GM18951 (cell line): ENCODE measurements around the gene CXADR.

Experiments used
- POLR2A ChIP-seq: IDR thresholded peaks from 4 replicates; pipeline ENCODE4 v1.6.1; 2011; ENCODE audit warnings: mild to moderate bottlenecking; ENCODE audit not compliant: insufficient read length, insufficient read depth; ENCODE audit errors: extremely low read depth
- in situ Hi-C: fragments of 300-500 bp; cut with MboI; formaldehyde crosslinking; loops from one replicate; pipeline ENCODE4 v1.12.0; 2022; ENCODE audit warnings: low sequenced_read_pairs, mixed read lengths, inconsistent platforms; ENCODE audit not compliant: unreplicated experiment

Gene CXADR

DNA sequence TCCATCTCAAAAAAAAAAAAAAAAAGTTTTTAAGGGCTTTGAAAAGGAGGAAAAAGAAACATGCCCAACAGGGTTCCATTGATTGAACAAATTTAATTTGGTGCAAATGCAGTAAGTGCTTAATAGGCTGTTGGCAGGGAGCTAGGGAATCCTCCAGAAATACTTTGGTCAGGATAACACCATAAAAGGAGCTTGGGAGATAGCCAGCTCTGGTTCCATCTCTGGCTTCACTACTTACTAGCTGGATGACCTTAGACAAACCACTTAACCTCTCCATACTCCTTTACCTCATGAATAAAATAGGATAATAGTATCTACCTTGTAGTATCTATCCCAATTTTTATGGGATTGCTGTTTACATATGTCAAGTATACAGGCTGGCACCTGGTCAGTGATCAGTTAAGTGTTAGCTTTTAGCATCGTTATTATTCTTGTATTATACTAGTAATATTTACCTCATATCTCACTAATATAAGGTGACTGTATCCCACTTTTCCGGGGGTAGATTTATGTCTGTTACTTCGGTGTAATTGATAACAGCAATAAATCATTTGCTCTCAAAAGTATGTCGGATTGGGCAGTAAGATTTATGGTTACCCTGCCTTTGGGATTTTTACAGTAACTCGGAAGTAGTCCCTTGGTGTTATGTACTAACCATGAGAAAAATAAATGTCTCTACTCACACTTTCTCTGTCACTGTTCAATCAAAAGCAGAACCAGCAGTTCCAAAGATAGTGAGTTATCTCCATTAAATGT, 63.4 kb downstream of the CXADR start:
- TF ChIP-seq POLR2A = no peak
- in situ Hi-C loops = no loop called here

GRCh38 chr21:17577701-17578100, 64.9 kb downstream of the CXADR start:
- TF ChIP-seq POLR2A = no peak
- in situ Hi-C loops = no loop called here

- in situ Hi-C loops = no loop called here
- TF ChIP-seq POLR2A = no peak
These were observed 65.3 kb downstream of the CXADR start for GRCh38 chr21:17578162-17578561.

DNA sequence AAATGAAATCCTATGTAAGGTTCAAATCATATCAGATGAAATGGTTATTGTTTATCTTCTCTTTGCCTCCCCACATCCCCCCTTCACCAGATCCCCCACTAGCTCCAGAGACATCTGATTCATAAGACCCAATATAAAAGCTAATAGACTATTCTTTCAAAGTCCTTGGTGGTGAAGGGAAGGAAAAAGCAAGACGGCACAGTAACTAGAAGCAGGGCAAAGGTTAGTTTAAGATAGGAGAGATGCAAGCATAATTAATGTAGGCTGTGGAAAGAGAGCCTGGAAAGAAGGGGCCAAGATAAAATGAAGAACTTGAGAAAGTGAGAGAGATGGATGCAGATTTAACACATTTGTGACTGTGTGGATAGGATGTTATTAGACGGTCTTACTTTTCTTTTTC, 66.0 kb downstream of the CXADR start:
- in situ Hi-C loops = no loop called here

DNA sequence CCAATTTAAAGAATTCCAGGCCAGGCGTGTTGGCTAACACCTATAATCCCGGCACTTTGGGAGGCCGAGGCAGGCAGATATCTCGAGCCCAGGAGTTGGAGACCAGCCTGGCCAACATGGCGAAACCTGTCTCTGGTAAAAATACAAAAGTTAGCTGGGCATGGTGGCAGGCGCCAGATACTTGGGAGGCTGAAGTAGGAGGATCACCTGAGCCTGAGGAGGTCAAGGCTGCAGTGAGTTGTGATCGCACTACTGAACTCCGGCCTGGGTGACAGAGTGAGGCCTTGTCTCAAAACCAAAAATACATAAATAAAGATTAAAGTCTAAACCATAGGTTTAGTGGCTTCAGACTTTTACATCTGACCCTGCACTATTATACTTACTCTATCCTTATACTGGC, 67.5 kb downstream of the CXADR start:
- no peak for TF ChIP-seq POLR2A
- in situ Hi-C loops = no loop called here

More for the DNA sequence above, 66.0 kb downstream of the CXADR start:
- TF ChIP-seq POLR2A = no peak

DNA sequence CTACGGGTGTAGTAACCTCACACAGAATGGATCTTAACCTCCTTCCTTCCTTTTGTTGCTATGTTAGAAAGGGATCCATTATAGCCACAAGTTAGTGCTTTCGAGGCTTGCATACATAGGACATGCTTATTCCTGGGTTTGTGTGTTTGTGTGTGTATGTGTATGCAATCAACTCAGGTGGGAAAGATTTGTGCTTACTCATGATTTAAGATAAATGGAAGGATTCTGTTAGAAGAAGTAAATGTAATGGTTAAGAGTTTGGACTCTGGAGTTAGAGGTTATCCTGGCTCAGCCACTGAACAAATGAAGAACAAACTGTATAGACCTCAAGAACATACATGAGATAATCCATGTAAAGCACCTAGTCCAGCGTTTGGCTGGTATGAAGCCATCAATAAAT, 71.1 kb downstream of the CXADR start:
- in situ Hi-C loops = no loop called here
- no peak for TF ChIP-seq POLR2A

DNA sequence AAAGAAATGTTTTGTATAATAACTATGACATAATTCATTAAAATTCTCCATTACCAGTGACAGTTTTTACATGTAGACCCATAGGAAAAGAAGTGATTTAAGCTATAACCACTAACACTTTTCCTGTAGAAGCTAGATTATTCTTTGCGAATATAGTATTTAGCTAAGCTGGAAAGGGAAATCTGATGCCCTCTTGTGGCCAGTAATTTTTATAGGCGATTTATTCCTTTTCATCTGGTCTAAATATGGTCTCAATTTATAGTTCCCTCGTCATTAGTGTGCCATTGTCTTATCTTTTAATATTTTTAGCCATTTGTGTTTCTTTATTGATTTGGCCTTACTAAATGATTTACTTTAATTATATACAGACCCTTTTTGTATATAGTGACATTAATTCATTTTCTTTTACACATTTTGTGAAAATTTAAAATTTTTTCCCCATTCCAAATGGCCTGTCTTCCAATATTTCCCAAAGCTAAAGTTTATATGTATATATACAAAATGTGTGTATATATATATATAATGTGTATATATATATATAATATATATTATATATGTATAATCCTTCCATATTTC, 73.1 kb downstream of the CXADR start:
- in situ Hi-C loops = no loop called here

GRCh38 chr21:17590430-17590829, 77.6 kb downstream of the CXADR start:
- in situ Hi-C loops = no loop called here

More for the DNA sequence above, 73.1 kb downstream of the CXADR start:
- TF ChIP-seq POLR2A = no peak

GRCh38 chr21:17597680-17598079, 84.8 kb downstream of the CXADR start:
- in situ Hi-C loops = no loop called here

More at GRCh38 chr21:17590430-17590829, 77.6 kb downstream of the CXADR start:
- TF ChIP-seq POLR2A = no peak

DNA sequence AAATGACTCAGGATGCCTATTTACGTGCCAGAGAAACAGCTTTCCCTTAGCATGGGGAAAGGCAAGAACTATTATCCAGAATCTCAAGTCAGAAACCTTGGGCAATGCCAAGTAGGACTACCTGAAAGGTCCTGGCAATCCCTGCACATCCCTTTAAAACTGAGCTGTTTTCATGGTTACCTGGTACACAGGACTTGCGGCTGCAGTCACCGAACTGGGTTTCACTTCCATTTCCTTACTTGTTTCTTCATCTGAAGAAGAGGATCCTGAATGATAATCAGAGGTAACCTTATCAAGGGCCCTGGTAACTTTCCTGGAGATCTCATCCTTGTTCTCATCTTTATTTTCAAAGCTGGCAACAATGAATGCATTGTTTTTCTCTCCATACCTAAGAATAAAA, 85.6 kb downstream of the CXADR start:
- TF ChIP-seq POLR2A = no peak
- in situ Hi-C loops = no loop called here

More at GRCh38 chr21:17597680-17598079, 84.8 kb downstream of the CXADR start:
- no peak for TF ChIP-seq POLR2A

DNA sequence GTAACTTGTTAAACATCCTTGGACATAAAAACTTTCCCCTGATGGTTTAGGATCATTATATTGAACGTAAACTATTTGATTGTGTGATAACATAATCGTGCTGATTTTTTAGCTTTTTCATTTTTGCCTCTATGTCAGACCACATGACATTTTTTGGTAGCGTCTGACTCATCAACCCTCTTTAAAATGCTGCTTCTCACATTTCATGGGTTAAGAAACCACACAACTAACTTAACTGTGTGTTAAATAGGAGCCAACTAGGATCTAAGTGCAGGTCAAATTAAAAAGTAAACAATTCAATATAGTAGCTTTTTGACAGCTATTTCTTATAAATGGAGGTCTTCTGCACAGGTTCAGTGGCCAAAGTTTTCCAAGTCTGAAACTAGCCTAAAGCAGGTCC, 90.0 kb downstream of the CXADR start:
- no peak for TF ChIP-seq POLR2A
- in situ Hi-C loops = no loop called here

- in situ Hi-C loops = no loop called here
- no peak for TF ChIP-seq POLR2A
These were observed 94.8 kb downstream of the CXADR start for GRCh38 chr21:17607684-17608083.

DNA sequence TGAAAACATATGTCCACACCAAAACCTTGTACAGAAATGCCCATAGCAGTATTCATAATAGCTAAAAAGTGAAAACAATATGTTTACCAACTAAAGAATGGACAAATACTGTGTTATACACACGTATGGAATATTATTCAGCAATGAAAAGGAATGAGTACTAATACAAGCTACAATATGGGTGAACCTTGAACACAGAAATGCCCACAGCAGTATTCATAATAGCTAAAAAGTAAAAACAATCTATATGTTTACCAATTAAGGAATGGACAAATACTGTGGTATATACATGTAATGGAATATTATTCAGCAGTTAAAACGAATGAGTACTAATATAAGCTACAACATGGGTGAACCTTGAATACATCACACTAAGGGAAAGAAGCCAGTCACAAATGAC, 96.8 kb downstream of the CXADR start:
- in situ Hi-C loops = no loop called here
- TF ChIP-seq POLR2A = no peak

DNA sequence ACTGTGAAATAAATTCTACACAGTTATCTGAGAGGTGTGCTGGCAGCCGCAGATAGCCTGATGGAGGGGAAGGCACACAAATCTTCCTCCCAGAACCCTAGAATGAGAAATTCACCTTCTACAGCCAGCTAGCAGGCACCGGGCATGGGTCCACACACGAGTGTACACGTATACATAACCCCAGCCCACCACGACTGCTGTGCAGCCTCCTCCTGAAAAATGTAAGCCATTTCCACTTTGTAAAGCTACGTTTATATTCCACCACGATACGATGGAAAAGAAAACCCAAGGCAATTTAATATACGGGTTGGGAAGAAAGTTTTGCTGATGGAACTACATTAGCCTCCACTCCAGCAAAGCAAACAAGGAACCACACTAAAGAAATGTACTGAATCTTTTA, 98.1 kb downstream of the CXADR start:
- no peak for TF ChIP-seq POLR2A
- in situ Hi-C loops = no loop called here
